Cardiac fibroblast (primary cell): ENCODE data around the gene OR1K1.

Experiments used
- DNase-seq, 2 donors: peaks; one replicate each; pipeline versions ENCODE4 v3.0.0 to v3.0.0-alpha.2; 2010; ENCODE audit warnings: low read depth in 2 of 2
- H3K4me3 ChIP-seq, 2 donors: replicated peaks in 1 of 2; 1 replicate in 1 of 2; 2 replicates in 1 of 2; pipeline ENCODE4 v1.5.1; 2011; ENCODE audit warnings: low read depth in 2 of 2, low read length in 2 of 2, mild to moderate bottlenecking in 2 of 2, moderate library complexity in 1 of 2
- TF ChIP-seq, protein P1 (sequence below): IDR thresholded peaks from one replicate; pipeline ENCODE4 v1.5.1; 2011; ENCODE audit warnings: low read depth, mild to moderate bottlenecking, low read length, inconsistent platforms

The OR1K1 gene

DNA sequence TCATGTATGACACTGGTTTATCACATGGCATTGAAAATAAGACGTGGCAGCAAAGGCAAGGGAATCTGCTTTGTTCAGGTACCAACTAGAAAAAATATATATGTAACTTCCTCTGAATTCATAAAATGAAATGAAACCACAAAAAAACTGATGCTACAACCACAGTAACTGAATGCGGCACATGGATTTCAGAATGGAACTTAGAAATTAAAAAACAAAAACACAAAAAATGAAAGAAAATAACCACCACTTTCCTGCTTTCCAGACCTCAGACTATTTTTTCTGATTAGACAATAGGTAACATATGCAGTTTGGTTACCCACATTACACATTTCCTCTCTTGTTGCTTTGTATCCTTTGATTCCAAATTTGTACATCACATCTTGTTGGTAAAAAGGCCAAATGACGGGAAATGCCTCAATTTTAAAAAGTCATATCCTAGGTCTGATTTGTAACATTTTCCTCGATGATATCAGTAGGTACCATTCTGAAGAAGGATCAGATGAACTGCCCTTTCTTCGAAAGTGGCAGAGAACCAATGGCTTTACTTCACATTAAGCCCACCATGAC, 46.5 kb downstream of the OR1K1 start:
- TF ChIP-seq, protein P1, sequence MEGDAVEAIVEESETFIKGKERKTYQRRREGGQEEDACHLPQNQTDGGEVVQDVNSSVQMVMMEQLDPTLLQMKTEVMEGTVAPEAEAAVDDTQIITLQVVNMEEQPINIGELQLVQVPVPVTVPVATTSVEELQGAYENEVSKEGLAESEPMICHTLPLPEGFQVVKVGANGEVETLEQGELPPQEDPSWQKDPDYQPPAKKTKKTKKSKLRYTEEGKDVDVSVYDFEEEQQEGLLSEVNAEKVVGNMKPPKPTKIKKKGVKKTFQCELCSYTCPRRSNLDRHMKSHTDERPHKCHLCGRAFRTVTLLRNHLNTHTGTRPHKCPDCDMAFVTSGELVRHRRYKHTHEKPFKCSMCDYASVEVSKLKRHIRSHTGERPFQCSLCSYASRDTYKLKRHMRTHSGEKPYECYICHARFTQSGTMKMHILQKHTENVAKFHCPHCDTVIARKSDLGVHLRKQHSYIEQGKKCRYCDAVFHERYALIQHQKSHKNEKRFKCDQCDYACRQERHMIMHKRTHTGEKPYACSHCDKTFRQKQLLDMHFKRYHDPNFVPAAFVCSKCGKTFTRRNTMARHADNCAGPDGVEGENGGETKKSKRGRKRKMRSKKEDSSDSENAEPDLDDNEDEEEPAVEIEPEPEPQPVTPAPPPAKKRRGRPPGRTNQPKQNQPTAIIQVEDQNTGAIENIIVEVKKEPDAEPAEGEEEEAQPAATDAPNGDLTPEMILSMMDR: no peak
- H3K4me3 ChIP-seq: no peak overlapping the region
- DNase-seq: no peak

DNA sequence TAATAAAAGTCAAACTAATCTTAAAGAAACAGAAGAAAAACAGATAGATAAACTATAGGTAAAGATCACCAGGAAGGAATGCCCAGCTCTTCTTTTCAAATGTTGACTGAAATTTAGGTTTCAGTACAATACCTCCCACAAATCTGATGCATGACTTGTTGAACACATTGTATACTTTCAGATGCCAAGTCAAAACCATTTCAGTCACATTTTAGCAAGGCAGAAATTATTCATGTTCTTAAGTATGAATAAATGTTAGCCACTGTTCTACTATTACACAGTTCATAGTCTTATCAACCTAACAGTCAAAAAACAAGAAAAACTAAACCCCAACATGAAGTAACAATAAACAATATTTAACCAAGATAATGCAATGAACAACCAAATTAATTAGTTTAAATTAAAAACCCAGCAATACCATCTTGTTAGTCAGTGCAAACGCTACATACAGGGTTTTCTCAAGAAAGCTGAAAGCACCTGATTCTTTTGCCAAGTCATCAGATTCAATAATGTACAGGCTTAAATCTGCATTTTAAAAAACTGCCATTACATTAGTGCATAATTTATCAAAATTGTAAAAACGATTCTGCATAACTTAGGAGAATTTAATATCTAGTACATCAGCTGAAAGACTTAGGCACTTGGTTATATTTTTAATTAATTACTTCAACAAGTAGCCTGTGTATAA, 48.5 kb downstream of the OR1K1 start:
- TF ChIP-seq, protein P1: no peak
- DNase-seq: no peak
- H3K4me3 ChIP-seq: no peak overlapping the region
